Erythroblast (primary cell): ENCODE data around the gene GLI3.

ENCODE experiments used
- DNase-seq, 2 experiments: peaks; one replicate each; lab custom pipeline; 2025; lab: John Stamatoyannopoulos, UW
- GATA1 ChIP-seq: IDR thresholded peaks from 2 replicates; pipeline ENCODE4 v1.6.1; 2011; ENCODE audit warnings: low read depth, mild to moderate bottlenecking, control low read depth, low read length, moderate library complexity
- POLR2A ChIP-seq: IDR thresholded peaks from 2 replicates; pipeline ENCODE4 v1.6.1; 2011; ENCODE audit warnings: mild to moderate bottlenecking, low read length

Gene GLI3

GRCh38 chr7:42082144-42082543 lies 154.9 kb downstream of the GLI3 start:
- DNase-seq: no peak
- TF ChIP-seq POLR2A (no peak), GATA1 (no peak)

- no peak for DNase-seq
Observed at GRCh38 chr7:42081671-42082070, 155.3 kb downstream of the GLI3 start.

GRCh38 chr7:42080841-42081586 lies 156.0 kb downstream of the GLI3 start:
- no peak for DNase-seq
- TF ChIP-seq GATA1 (no peak), POLR2A (no peak)

More at GRCh38 chr7:42081671-42082070, 155.3 kb downstream of the GLI3 start:
- TF ChIP-seq GATA1 (no peak), POLR2A (no peak)

GRCh38 chr7:42077271-42078135 lies 159.5 kb downstream of the GLI3 start:
- DNase-seq: no peak
- TF ChIP-seq POLR2A (no peak), GATA1 (no peak)

- TF ChIP-seq GATA1 (no peak), POLR2A (no peak)
- no peak for DNase-seq
Observed at GRCh38 chr7:42076870-42077269, 160.1 kb downstream of the GLI3 start.

GRCh38 chr7:42075418-42075817 lies 161.6 kb downstream of the GLI3 start:
- TF ChIP-seq POLR2A: no peak
- TF ChIP-seq GATA1: no peak
- no peak for DNase-seq

GRCh38 chr7:42074076-42074475 lies 162.9 kb downstream of the GLI3 start:
- DNase-seq: no peak
- TF ChIP-seq POLR2A: no peak

- TF ChIP-seq POLR2A (no peak), GATA1 (no peak)
- DNase-seq: no peak
Observed at GRCh38 chr7:42071372-42072261, 165.4 kb downstream of the GLI3 start.

- no peak for DNase-seq
- TF ChIP-seq GATA1: no peak
- TF ChIP-seq POLR2A: no peak
Observed at GRCh38 chr7:42070068-42070467, 166.9 kb downstream of the GLI3 start.

- no peak for DNase-seq
- TF ChIP-seq POLR2A: no peak
- TF ChIP-seq GATA1: no peak
Observed at GRCh38 chr7:42069590-42069989, 167.4 kb downstream of the GLI3 start.

GRCh38 chr7:42068554-42069280 lies 168.3 kb downstream of the GLI3 start:
- TF ChIP-seq POLR2A (no peak), GATA1 (no peak)
- no peak for DNase-seq

GRCh38 chr7:42065942-42066341 lies 171.1 kb downstream of the GLI3 start:
- no peak for TF ChIP-seq POLR2A
- no peak for TF ChIP-seq GATA1
- DNase-seq: no peak

- no peak for DNase-seq
- TF ChIP-seq POLR2A: no peak
Observed at GRCh38 chr7:42065015-42065414, 172.0 kb downstream of the GLI3 start.
